ENCODE data around the gene MUC20.
"Not testable (repeated sequence)": the region's sequence is repeated elsewhere in the genome, so short reads cannot be mapped to it uniquely, and the experiment has no call there.

MUC20 gene

DNA sequence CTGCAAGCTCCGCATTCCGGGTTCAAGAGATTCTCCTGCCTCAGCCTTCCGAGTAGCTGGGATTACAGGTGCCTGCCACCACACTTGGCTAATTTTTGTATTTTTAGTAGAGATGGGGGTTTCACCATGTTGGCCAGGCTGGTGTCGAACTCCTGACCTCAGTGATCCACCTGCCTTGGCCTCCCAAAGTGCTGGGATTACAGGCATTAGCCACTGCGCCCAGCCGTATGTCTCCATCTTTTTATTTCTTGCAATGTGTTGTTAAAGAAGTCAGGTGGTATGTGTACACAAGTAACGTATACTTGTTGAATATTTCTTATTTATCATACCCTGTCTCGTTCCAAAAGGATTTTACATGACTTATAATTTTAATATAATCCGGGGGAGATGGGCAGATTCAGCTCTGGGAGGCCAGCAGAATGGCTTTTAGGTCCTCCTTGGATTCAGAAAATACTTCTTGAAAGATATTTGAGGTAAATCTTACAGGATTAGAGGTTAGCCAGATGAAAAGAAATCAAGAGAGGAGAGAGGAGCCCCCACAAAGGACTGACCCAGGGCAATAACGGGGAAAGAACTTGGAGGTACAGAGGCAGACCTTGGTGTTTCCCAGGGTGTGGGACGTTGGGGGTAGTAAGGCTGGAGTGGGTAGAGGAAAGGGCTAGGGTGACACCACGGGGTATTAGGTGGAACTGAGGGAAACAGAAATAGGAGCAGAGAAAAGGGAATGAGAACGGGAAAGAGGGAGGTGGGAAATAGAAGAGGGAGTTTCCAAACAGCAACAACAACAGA, 27.2 kb upstream of the MUC20 start:
- no peak for DNase-seq (ENCODE audit: low spot score)

- not testable (repeated sequence) for DNase-seq (ENCODE audit: low spot score)
Measured at GRCh38 chr3:195694217-195695076, 26.3 kb upstream of the MUC20 start.

GRCh38 chr3:195696632-195697278, 24.0 kb upstream of the MUC20 start:
- DNase-seq (ENCODE audit: low spot score) = no peak

- no peak for DNase-seq (ENCODE audit: low spot score)
Measured at GRCh38 chr3:195697582-195698324, 23.0 kb upstream of the MUC20 start.

- DNase-seq (ENCODE audit: low spot score) = no peak
Measured at GRCh38 chr3:195698325-195698646, 22.5 kb upstream of the MUC20 start.

DNA sequence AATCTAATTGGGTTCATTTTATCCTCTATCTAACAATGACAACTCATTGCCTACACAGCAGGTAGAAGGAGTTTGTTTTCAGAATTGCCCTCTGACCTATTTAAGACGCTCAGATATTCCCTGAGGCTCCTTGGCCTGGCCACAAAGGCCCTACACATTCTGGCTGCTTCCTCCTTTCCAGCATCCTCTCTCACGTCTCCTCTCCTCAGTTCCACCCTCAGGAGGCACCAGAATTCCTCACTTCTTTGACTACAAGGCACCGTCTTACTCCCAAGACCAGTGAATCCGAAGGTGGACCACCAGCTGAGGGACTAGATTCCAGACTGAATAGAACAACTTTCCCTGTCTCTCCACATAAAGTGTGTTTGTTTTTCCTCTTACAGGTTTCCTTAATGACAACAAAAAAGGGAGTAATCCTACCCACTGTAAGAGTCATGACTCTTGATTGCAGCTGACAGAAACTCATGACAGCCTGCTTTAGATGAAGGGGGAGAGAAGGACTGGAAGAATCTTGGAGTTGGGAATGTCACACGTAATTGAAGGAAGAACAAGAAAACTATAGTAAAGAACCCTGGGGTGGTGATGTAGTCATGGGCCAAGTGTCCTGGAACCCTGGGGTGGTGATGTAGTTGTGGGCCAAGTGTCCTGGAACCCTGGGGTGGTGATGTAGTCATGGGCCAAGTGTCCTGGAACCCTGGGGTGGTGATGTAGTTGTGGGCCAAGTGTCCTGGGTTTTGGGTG, 22.0 kb upstream of the MUC20 start:
- DNase-seq (ENCODE audit: low spot score) = no peak

- no peak for DNase-seq (ENCODE audit: low spot score)
Measured at GRCh38 chr3:195699388-195699771, 21.4 kb upstream of the MUC20 start.

GRCh38 chr3:195699860-195700259, 20.9 kb upstream of the MUC20 start:
- no peak for DNase-seq (ENCODE audit: low spot score)

DNA sequence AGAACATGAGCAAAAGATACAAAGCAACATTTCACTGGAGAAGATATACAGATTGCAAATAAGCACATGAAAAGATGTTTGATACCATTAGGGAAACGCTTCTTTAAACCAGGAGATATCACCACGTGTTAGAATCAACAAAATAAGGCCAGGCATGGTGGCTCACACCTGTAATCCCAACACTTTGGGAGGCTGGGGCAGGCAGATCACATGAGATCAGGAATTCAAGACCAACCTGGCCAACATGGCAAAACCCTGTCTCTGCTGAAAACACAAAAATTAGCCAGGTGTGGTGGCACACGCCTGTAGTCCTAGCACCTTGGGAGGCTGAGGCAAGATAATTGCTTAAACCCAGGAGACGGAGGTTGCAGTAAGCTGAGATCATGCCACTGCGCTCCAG, 20.5 kb upstream of the MUC20 start:
- DNase-seq (ENCODE audit: low spot score) = no peak

- DNase-seq (ENCODE audit: low spot score) = no peak
Measured at GRCh38 chr3:195701042-195701915, 19.5 kb upstream of the MUC20 start.

GRCh38 chr3:195703776-195704175, 17.0 kb upstream of the MUC20 start:
- no peak for DNase-seq (ENCODE audit: low spot score)

- DNase-seq (ENCODE audit: low spot score) = no peak
Measured at GRCh38 chr3:195704433-195704999, 16.3 kb upstream of the MUC20 start.

DNA sequence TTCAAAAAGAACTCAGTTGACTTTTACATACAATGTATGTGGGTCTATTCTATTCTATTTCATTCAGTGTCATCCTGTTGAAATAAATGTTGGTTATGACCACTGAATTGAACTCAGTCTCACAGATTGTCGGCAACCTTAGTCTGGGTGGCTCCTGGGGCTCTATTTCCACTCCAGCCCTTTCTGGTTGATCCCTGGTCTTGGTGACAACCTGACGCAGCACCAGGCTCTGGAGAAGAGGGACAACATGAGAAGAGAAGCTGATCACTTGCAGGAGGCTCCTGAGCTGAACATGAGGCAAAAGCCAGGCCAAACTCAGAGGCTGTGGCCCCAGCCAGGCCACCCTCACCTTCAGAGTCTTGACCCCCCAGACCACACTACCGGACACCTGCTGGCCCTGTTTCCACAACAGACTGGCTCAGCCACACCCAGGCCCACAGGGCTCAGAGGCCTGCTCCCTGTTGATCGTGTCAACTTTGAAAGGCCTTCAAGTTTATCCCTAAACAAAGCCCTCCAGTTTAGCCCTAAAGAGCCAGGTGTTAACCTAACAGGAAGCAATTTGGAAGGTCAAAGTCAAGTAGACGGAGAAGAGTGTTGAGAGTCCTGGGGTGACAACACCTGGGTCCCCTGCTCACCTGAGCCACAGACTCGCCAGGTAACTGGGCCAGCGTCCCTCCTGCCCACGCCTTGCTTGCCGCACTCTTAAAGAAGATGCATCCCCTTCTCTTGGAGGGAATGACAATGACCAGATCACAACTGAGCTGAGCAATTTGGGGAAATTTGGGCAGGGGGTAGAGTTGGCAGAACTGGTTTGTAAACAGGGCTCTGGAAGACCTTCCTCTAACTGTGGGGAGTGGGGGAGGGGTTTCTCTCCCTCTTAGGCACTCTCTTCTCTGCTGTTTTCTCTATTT, 15.4 kb upstream of the MUC20 start:
- DNase-seq (ENCODE audit: low spot score) = no peak

GRCh38 chr3:195708061-195708460, 12.7 kb upstream of the MUC20 start:
- DNase-seq (ENCODE audit: low spot score) = no peak

DNA sequence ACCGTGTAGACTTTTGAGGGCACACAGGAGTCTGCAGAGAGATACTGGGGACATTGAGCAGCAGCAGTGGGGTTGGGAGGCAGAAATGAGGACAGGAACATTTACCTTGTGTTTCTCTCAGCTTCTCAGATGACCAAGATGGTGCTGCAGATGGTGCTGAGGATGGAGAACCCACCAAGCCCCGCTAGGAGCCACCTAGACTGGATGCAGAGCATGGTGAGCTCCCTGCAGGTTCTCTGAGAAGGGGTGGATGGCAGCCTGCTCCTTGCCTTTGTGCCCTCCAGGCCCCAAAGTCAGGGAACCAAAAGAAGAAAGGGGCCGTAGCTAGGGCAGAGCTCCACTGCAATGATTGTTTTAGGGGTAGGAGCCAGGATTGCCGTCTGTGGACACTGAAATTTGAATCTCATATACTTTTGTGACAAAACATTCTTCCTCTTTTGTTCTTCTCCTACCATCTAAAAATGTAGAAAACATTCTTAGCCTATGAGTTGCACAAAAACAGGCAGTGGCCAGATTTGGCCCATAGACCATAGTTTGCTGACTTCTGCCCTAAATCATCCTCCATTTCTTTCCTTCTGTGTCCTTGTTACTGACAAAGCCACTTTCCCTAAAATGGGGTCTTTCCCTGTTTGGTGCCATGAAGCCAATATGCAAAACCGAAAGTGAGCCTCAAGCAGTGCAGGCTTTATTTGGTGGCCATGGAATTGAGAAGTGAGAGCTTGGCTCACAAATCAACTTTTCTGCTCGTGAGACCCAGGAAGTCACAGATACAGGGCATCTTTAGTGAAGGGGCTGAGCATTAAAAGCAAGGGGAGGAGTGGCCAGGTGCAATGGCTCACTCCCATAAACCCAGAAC, 11.9 kb upstream of the MUC20 start:
- DNase-seq (ENCODE audit: low spot score) = no peak

DNA sequence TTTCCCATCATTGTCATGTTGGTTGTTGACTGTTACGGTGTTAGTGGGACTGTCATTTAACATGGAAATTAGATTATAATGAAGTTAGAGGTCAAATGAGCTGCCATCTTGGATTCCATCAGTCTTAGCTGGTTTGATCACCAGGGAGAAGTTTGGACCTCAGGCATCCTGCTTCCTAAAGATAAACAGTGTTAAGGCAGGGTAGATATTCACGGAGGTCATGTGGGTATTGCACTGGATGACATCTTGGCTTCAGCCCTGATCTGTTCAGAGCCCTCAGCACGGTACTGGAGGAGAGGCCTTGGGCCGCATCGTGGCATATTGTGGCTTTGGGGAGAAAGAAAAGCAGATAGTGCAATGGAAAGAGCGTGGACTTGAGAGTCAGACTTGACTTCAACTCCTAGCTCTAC, 11.1 kb upstream of the MUC20 start:
- DNase-seq (ENCODE audit: low spot score) = no peak

DNA sequence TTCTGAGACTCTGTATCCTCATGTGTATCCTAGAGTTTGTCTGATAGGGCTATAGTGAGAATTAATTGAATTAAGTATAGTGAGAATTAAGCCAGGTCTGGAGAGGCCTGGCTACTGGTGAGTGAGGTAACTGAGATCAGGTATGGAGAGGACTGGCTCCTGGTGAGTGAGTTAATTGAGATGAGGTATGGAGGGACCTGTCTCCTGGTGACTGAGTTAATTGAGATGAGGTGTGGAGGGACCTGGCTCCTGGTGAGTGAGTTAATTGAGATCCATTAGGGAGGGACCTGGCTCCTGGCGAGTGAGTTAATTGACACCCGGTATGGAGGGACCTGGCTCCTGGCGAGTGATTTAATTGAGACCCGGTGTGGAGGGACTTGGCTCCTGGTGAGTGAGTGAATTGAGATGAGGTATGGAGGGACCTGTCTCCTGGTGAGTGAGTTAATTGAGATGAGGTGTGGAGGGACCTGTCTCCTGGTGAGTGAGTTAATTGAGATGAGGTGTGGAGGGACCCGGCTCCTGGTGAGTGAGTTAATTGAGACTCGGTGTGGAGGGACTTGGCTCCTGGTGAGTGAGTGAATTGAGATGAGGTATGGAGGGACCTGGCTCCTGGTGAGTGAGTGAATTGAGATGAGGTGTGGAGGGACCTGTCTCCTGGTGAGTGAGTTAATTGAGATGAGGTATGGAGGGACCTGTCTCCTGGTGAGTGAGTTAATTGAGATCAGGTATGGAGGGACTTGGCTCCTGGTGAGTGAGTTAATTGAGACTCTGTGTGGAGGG, 10.5 kb upstream of the MUC20 start:
- peak; percentile 9 for DNase-seq (ENCODE audit: low spot score)
